ENCODE results near the gene NPHP3. TPM values are rescaled to one million over a fixed set of nuclear protein-coding genes. Genes with fewer than 3 reads are reported as not detected.

The NPHP3 gene
- total and polyA plus RNA-seq, 2 donors (not counting 1 experiment from before 2014, with no cell fraction given), result 18.4 to 47.8 TPM

DNA sequence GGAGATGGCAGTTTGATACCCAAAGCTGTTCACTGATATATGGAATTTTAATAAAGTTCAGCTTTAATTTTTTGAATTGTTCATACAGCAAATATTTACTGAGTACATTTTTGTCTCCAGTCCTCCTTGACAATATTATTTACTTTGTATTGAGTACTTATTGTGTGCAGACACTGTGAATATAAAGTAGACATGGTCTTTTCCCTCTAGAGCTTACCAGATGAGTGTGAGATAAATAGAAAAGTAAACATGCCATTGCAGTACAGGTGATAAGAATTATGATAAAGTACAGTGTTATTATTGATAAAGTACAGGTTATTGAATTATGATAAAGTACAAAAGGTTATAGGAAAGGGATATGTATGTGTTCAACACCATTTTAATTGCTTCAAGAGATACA is 60.0 kb downstream of the NPHP3 start:
- no peak for ATAC-seq (ENCODE audit: low read depth)
- H3K36me3 ChIP-seq (replicated peaks in 1 of 2; ENCODE audit: control extremely low read depth in 1 of 2, control insufficient read depth in 1 of 2, extremely low read depth in 1 of 2, insufficient read depth in 2 of 2, low read length in 1 of 2), result peaks cover 0 to 3% of the 10 kb centered on the region in 2 experiments
- H3K27me3 ChIP-seq (replicated peaks in 1 of 4; ENCODE audit: control extremely low read depth in 1 of 4, control insufficient read depth in 3 of 4, insufficient read depth in 4 of 4, low read length in 3 of 4), result no peaks in the 10 kb centered on the region
- no peak overlapping the region for H3K9ac ChIP-seq (ENCODE audit: low read length)
- no peaks in the 10 kb centered on the region for H3K27me3 Mint-ChIP-seq
- no peak overlapping the region for H3K27ac Mint-ChIP-seq
- H3K4me2 ChIP-seq (replicated peaks; ENCODE audit: low read depth, low read length, poor library complexity, severe bottlenecking), result no peak overlapping the region
- no peak for TF ChIP-seq EZH2 (IDR thresholded peaks at IDR 0.05; ENCODE audit: borderline replicate concordance, insufficient read depth, low read depth, low read length, poor library complexity, severe bottlenecking)
- TF ChIP-seq, protein P1, sequence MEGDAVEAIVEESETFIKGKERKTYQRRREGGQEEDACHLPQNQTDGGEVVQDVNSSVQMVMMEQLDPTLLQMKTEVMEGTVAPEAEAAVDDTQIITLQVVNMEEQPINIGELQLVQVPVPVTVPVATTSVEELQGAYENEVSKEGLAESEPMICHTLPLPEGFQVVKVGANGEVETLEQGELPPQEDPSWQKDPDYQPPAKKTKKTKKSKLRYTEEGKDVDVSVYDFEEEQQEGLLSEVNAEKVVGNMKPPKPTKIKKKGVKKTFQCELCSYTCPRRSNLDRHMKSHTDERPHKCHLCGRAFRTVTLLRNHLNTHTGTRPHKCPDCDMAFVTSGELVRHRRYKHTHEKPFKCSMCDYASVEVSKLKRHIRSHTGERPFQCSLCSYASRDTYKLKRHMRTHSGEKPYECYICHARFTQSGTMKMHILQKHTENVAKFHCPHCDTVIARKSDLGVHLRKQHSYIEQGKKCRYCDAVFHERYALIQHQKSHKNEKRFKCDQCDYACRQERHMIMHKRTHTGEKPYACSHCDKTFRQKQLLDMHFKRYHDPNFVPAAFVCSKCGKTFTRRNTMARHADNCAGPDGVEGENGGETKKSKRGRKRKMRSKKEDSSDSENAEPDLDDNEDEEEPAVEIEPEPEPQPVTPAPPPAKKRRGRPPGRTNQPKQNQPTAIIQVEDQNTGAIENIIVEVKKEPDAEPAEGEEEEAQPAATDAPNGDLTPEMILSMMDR (IDR thresholded peaks at IDR 0.05), result no peak
- H3K9me3 Mint-ChIP-seq (ENCODE audit: insufficient read depth), result no peaks in the 10 kb centered on the region
- H3K27ac ChIP-seq (ENCODE audit: low read length in 2 of 2), result no peak overlapping the region
- peaks cover 33% of the 10 kb centered on the region for H3K4me1 Mint-ChIP-seq
- intact Hi-C loops (cut with micrococcal nuclease), result loop anchor here (5.0 kb wide), 2 partner anchors 245 to 1160 kb away; partner anchors contain the start of genes DNAJC13 and MRPL3
- no peak overlapping the region for H2AFZ ChIP-seq (ENCODE audit: insufficient read depth, low read depth, low read length, poor library complexity, severe bottlenecking)
- no peak overlapping the region for H3K4me3 Mint-ChIP-seq
- H3K4me1 ChIP-seq (ENCODE audit: control insufficient read depth in 2 of 2, insufficient read depth in 2 of 2, low read length in 2 of 2), result peaks cover 15 to 21% of the 10 kb centered on the region in 2 donors
- peaks cover 37% of the 10 kb centered on the region for H3K79me2 ChIP-seq (ENCODE audit: control insufficient read depth, insufficient read depth, low read length)
- no peaks in the 10 kb centered on the region for H3K9me3 ChIP-seq (ENCODE audit: control extremely low read depth in 1 of 3, control insufficient read depth in 2 of 3, insufficient read depth in 1 of 3, low read length in 2 of 3)
- no peak for DNase-seq
- H4K20me1 ChIP-seq (ENCODE audit: control insufficient read depth, insufficient read depth, low read length, poor library complexity, severe bottlenecking), result no peaks in the 10 kb centered on the region
- ChIA-PET CTCF (no interaction called here), POLR2A (no interaction called here)
- no peak overlapping the region for H3K4me3 ChIP-seq (ENCODE audit: control extremely low read depth in 1 of 5, extremely low read depth in 1 of 5, insufficient read depth in 1 of 5, low read depth in 2 of 5, low read length in 4 of 5)

DNA sequence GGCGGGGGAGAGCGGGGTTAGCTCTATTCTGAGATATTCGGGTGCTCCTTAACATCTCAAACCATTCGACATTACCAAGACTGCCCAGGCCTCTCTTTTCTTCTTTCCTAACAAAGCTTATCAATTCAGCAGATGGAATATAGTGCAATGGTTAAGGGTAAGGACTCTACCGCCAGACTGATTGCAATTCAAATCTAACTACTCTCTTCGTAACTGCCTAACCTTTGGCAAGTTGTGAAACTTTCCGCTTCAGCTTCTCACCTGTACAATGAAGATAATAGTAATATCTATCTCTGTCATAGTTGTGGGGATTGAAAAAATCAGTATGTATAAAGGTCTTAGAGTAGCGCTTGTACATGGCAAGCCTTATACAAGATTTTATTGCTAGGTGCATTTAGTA is 61.1 kb downstream of the NPHP3 start:
- peak overlapping the region; percentile 97 for H3K4me3 Mint-ChIP-seq
- POLR2A ChIA-PET, result no interaction called here
- Histone ChIP-seq H3K79me2 (ENCODE audit: control insufficient read depth, insufficient read depth, low read length) (peaks cover 39% of the 10 kb centered on the region), H2AFZ (ENCODE audit: insufficient read depth, low read depth, low read length, poor library complexity, severe bottlenecking) (peak overlapping the region; percentile 89), H3K4me1 (ENCODE audit: control insufficient read depth in 2 of 2, insufficient read depth in 2 of 2, low read length in 2 of 2) (peaks cover 15 to 21% of the 10 kb centered on the region in 2 donors), H3K27me3 (replicated peaks in 1 of 4; ENCODE audit: control extremely low read depth in 1 of 4, control insufficient read depth in 3 of 4, insufficient read depth in 4 of 4, low read length in 3 of 4) (no peaks in the 10 kb centered on the region), H3K27ac (ENCODE audit: low read length in 2 of 2) (peak overlapping the region in 1 of 2 donors; percentile 80), H4K20me1 (ENCODE audit: control insufficient read depth, insufficient read depth, low read length, poor library complexity, severe bottlenecking) (no peaks in the 10 kb centered on the region), H3K9me3 (ENCODE audit: control extremely low read depth in 1 of 3, control insufficient read depth in 2 of 3, insufficient read depth in 1 of 3, low read length in 2 of 3) (no peaks in the 10 kb centered on the region), H3K36me3 (replicated peaks in 1 of 2; ENCODE audit: control extremely low read depth in 1 of 2, control insufficient read depth in 1 of 2, extremely low read depth in 1 of 2, insufficient read depth in 2 of 2, low read length in 1 of 2) (no peaks in the 10 kb centered on the region), H3K9ac (ENCODE audit: low read length) (peak overlapping the region; percentile 76), H3K4me3 (ENCODE audit: control extremely low read depth in 1 of 5, extremely low read depth in 1 of 5, insufficient read depth in 1 of 5, low read depth in 2 of 5, low read length in 4 of 5) (peak overlapping the region; percentile 67 to 97 (median 77)), H3K4me2 (replicated peaks; ENCODE audit: low read depth, low read length, poor library complexity, severe bottlenecking) (peak overlapping the region; percentile 82)
- TF ChIP-seq, protein P1 (IDR thresholded peaks at IDR 0.05), result no peak
- TF ChIP-seq EZH2 (IDR thresholded peaks at IDR 0.05; ENCODE audit: borderline replicate concordance, insufficient read depth, low read depth, low read length, poor library complexity, severe bottlenecking), result no peak
- intact Hi-C loops (cut with micrococcal nuclease), result loop anchor here (5.0 kb wide), 2 partner anchors 244 to 1159 kb away; partner anchors contain the start of genes DNAJC13 and MRPL3
- 60% methylated on average over 1 of the region's 8 CpGs for WGBS (ENCODE audit: insufficient coverage)
- H3K27ac Mint-ChIP-seq, result peak overlapping the region; percentile 10
- H3K9me3 Mint-ChIP-seq (ENCODE audit: insufficient read depth), result no peaks in the 10 kb centered on the region
- CTCF ChIA-PET, result no interaction called here
- no peak for ATAC-seq (ENCODE audit: low read depth)
- no peaks in the 10 kb centered on the region for H3K27me3 Mint-ChIP-seq
- H3K4me1 Mint-ChIP-seq, result peaks cover 33% of the 10 kb centered on the region
- peak; percentile 9 for DNase-seq

Measured in B cell (primary cell).